Stimulated activated CD8-positive, alpha-beta memory T cell treated with anti-CD3 and anti-CD28 coated beads, Interleukin-4, amount 100 ng/mL, for 1 hour (primary cell): ENCODE measurements around the gene CDH13.

Experiments
- DNase-seq, 2 donors: peaks; one replicate each; pipeline ENCODE4 v3.0.0-alpha.2; 2020; ENCODE audit warnings: low read depth in 2 of 2, low spot score in 1 of 2

Gene CDH13

DNA sequence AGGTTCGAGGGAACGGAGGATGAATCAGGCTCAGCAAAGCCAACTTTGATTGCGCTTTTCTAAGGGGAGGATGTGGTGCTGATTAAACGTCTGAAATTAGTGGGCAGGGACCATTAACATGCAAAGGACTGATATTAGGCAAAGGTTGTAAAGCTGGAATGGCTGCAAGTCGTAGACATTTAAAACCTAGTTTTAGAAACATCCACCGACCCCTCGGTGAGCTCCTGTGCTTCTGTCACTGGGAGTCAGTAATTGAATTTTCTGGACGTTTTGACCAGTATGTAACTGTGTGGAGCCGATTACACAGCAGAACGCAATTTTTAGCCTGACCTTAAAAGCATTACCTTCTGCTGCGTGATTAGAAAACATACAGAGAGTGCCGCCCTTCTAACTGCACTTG lies 960.4 kb downstream of the CDH13 start:
- DNase-seq = no peak

DNA sequence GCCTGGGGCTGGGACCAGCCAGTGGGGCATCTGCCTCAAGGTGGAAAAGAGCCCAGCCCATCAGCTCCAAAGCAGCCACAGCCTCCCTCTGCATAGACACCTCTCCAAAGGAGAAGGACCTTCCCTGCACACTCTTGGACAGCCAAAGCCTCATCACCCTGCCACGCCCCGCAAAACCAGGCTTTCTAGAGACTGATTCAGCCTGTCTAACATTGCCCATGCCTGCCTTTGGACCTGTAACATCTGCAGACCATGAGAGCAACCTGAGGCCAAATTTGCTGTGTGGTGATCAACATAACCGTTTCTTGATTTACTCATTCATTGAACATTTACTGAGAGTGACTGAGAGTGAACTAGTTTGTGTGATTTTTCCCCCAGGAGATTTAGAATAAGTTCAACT lies 961.3 kb downstream of the CDH13 start:
- no peak for DNase-seq

DNA sequence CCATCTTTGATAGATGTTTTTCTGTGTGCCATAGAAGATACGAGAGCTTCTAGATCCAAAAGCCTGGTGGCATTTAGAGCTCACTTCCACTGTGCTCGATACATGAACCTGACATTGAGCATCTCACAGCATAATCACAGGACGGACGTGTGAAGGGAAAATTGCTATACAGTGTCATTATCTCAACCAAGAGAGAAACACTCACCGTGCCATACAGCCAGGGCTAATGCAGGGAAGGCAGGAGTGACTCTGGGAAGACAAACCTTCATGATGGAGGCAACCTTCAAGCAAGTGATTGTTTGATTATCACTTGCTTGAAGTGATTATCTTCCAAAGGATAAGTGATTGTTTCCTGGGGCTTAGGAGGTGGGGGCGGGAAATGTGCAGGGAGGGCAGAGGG lies 962.8 kb downstream of the CDH13 start:
- no peak for DNase-seq

DNA sequence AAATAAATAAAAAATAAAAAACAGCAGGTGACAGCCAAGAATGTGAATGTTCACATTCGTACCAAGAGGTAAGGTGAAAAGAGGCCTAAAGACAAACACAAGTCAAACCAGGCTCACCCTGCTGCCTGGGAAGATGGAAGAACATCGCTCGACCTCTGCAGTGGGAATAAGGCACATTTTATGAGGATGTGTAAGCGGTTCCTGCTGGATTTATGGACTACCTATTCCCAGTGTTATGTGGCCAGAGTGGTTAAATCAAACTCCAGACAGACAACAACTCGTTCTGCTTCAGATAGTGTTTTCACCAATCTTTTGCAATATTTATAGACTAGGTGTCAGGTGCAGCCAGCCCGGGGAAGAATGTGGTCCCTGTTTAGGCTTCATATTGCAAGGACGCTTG lies 966.0 kb downstream of the CDH13 start:
- DNase-seq = no peak

DNA sequence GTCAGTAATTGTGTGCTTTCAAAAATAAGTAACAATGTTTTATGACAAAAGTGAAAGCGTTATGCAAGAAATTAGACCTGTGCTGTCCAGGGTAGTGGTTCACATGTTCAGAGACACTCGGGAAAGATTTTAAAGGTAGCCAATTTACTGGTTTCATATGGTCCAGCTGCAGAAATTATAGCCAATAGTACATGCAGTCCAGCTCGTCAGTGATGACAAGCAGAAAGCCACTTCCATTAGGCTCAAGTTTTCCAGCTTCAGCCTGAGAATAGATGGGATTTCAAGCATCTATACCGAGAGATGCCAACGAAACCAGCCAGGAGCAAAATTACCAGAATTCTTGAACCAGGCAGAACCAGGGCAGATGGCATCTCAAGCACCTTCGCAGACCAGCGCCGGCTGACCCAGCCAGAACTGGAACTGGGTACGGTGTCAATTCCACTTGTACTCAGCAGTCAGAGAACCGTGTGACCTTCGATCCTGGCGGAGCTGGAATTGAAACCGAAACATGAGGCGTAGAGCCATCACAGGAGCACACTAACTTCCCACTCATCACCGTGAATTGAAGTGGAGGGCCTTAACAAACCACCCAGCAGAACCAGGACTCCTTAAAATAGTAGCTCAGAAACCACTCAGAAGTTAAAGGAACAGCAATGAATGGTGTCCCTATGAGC lies 973.2 kb downstream of the CDH13 start:
- DNase-seq = no peak

DNA sequence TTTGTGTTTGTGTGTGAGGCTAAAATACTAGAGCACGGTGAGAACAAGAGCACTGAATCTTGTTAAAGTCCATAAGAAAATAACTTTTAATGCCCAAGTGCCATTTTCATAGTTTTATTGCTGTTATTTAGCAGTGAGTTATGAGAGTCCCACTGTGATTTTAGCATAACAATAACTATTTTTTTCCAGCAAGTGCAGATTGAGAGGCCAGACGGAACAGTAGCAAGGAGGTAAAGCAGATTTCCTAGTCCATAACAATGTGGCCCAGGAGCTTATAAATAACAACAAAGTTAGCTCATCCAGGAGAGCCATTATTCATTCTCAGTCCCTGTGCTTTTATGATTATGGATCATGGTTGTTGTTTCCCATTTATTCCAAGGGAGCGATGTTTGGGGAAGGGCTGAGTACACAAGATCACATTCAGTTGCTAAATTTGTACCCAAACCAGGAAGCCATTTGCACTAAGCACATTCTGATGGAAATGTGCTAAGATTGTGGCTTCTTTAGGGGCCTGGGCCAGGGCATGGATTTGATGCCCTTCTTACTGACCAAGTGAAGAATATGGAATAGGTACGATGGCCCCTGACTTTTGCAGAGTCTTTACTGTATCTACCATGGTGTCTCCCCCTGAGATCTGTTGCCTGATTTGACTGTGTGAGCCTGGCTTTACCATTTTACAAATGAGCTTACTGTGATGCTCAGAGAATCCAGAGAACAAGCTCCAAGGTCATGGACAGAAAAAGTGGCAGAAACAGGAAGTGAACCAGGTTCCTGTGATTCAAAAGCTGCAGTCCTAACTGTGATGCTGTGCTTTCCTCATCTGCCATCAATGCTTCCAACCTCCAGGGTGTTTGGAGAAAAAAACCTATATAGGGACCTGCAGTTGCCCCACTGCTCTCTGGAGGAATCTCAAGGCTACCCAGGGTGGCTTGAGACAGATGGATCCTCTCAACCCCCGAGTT lies 976.3 kb downstream of the CDH13 start:
- DNase-seq = no peak

DNA sequence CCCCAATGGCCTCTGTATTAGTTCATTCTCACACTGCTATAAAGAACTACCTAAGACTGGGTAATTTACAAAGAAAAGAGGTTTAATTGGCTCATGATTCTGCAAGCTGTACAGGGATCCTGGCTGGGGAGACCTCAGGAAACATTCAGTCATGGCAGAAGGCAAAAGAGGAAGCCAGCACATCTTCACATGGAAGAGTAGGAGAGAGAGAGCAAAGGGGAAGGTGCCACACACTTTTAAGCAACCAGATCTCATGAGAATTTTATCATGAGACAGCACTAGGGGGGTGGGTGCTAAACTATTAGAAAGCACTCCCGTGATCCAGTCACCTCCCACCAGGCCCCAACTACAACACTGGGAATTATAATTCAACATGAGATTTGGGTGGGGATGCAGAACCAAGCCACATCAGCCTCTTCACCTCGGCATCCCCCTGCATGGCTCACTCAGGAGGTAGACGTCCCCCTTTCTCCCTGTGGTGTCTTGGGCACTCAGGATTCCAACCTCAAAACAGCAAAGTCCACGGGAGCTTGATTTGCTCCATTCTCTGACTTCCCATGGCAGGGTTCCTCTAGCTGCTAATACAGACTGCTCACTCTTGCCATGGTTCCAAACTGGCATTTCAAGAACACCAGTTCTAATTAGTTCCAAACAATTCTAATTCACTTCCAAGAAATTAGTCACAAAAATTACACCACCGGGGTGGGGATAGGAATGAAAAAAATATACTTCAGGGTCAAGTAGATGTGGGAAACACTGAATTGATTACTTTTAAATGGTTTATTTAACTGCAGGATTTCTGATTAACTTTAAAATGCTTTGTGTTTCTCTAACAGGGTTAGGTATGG lies 977.2 kb downstream of the CDH13 start:
- no peak for DNase-seq

DNA sequence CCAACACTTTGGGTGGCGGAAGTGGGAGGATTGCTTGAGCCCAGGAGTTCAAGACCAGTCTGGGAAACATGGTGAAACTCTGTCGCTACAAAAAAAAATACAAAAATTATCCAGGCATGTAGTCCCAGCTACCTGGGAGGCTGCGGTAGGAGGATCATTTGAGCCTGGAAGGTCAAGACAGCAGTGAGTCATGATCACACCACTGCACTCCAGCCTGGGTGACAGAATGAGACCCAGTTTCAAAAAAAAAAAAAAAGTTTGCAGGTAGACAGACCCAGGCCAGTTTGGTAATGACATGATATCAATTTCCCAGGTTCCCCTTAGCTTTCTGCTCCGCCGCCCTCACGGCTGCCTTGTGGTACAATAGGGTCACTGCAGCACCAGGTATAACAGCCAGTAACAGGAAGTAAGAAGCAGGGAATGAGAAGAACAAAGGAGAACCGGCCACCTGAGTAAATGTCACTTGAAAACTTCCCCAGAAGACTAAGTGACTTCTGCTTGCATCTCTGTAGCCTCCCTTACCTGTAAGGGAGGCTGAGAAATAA lies 979.8 kb downstream of the CDH13 start:
- no peak for DNase-seq

DNA sequence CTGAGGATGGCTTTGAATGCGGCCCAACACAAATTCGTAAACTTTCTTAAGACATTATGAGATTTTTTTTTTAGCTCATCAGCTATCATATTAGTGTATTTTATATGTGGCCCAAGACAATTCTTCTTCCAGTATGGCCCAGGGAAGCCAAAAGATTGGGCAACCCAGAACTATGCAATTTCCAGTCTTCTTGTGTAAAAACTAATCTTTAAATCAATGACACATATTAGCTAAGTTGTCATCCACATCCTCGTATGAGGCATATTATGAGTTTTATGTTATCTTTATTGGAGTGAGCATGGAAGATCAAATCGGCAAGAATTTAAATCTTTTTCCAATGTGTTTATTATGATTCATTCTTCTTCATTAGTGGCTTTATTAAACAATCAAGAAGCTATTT lies 982.4 kb downstream of the CDH13 start:
- no peak for DNase-seq

DNA sequence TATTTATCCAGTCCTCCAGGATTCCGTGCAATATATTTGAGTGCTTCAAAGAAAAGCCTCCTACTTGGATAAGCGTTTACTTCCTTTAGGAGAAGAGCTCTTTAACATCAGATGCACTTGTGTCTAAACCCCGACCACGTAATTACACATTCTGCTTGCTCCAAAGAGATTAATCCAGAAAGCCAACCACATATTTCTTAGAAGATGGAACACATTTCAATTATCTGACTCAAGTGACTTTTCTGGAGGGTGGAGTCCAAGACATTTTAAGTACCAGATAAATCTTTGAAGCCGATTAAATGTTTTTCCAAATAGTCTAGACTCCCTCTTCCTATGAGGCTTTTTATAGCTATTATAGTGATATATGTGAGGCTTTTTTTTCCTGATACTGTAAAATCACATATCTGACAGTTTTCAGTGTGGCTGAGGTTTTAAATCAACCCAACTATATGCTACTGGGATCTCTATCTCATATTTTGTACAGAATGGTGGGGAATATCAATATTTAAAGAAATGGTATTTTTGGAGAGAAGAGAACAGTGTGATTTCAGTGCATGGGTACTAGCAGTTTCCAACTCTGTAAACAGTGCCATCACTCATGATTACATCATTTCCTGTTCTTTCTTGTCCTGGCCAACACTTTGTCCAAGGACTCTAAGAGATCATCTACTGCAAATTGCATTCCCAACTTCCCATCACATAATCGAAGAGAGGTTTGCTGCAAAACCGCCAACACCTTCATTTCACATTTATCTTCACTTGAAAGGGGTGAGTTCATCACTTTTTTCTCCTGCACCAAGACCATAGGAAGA lies 988.6 kb downstream of the CDH13 start:
- DNase-seq = no peak

DNA sequence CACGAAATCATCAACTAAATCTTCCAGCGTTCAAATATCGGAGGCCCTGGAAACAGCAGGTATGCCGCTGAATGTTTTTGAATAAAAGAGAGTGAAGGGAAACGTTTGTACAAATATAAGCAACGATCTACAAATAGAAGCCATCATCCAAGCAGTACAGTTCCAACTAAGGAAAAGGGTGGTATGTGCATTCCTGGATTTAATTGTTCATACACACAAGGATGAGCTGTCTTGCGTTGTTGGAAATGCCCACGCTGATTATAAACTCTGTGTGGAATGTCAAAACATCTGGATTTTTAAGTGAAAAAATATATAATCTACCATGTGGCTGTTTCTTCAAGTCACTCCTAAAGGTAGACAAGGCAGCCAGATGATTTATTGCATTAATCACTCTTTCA lies 989.2 kb downstream of the CDH13 start:
- DNase-seq = no peak

DNA sequence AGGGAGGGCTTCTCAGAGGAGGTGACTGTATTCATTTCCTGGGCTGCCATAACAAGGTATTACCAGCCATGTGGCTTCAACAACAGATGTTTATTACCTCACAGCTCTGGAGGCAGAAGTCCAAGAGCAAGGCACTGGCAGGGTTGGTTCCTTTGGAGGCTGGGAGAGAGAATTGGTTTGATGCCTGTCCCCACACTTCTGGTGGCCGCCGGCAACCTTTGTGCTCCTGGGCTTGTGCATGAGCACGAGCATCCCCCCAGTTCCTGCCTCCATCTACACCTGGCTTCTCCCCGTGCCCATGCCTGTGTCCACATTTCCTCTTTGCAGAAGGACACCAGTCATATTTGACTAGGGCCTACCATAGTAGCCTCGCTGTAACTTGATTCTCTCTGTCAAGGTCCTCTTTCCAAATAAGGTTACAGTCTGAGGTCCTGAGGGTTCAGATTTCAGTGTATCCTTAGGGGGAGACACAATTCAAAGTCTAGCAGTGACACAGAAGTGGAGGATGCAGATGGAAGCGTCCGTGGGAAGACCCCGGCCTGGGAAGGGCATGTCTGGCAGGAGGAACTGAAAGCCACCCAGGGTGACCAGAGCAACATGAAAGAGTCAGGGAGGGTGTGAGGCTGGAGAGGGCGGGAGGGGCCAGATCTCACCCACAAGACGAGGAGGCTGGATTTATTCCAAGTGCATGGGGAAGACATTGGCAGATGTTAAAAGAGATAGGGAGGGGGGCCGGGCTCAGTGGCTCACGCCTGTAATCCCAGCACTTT lies 992.8 kb downstream of the CDH13 start:
- no peak for DNase-seq

DNA sequence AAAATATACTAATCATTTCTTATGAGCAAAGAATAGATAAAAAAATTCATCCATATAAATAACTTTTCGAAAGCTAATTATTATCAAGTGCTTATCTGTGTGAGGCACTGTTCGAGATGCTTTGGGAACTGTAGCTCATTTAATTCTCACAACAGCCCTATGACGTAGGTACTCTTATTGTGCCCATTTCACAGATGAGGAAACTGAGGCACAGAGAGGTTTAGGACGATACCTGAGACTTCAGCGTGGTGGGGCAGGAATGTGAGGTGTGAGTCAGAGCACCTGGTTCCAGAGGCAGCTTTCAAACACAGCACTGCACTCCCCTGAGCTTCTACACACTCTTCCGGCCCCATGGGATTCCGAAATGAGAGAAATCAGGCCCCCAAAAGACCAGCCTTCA lies 995.2 kb downstream of the CDH13 start:
- no peak for DNase-seq

DNA sequence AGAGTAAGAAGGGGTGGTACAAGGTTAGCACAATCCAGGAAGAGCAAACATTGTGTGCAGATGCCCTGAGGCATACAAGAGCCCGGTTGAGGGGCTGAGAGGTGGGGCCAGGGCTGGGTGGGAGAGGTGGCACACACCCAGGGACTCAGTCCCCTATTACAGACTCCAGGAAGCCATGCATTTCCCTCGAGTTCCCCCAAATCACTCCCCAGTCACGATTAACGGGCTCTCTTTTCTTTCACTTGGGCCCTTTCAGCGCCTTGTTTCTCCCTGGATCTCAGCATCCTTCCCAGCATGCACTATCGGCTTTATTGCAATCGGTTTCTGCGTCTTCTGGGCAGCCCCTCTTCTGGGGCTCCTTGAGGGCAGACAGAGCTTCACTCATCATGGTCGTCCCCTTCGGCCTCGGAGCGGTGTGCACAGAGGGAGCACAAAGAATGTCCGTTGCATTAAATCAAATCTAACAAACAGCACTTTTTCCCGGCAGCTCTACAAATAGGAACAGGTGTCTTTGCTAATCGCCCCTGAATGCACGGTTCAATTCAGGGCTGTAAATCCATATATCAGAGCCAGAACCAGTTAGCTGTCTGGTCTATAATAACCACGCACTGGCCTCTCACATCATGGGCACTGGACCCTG lies 996.4 kb downstream of the CDH13 start:
- no peak for DNase-seq

DNA sequence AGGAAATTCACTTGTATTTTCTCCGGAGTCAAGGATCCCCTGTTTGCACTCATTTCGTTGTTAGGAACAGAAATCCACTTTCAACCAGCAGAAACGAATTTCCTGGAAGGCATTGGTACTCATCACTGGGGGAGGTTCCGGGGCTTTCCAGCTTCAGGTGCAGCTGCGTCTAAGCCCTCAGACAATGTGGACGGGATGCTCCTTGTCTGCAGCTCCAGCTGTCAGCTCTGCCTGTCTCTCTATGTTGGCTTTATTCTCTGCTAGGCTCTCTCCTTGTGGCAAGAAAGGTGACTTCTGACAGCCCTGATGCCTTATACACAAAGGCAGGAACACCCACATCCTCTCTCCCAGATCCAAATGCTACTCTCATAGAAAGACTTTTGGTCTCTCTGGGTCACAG lies 997.1 kb downstream of the CDH13 start:
- no peak for DNase-seq

DNA sequence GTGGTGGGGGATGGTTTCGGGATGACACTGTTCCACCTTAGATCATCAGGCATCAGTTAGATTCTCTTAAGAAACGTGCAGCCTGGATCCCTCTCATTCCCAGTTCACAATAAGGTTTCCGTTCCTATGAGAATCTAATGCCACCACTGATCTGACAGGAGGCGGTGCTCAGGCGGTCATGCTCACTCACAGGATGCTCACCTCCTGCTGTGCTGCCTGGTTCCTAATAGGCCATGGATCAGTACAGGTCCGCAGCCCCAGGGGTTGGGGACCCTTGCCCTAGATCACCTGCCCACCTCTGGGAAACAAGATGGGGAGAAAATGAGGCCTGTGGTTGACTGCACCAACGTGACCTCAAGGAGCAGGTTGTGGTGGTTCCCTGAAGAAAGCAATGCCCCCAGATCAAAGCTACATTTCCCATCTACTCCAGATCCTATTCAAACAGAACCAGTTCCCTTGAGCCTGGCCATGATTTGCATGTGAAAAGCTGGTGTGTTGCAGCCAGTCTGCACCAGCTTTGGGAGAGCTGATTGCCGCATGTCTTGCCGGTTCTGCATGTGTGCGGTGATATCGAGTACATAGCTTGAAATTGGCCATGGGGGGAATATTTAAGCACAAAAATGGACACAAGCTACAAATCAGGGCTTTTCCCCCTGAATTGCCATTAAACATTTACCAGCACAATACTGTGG lies 997.8 kb downstream of the CDH13 start:
- DNase-seq = no peak

DNA sequence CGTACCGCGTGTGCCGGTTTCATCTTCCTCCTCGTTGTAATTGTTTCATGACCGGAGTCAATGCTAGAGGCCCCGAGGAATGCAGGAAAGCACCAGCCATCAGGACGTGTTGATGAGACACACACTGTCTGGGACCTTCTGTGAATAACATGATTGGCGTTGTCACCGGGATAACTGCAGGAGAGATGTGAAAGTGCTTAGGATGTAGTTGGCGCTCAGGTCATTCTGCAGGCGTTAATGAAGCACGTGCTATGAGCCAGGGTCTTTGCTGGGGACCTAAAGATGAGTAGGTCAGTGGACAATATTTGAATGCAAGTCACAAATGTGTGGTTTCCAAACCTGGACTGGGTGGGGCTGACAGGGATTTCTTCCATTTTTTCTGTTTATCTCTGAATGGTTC lies 999.4 kb downstream of the CDH13 start:
- DNase-seq = no peak

DNA sequence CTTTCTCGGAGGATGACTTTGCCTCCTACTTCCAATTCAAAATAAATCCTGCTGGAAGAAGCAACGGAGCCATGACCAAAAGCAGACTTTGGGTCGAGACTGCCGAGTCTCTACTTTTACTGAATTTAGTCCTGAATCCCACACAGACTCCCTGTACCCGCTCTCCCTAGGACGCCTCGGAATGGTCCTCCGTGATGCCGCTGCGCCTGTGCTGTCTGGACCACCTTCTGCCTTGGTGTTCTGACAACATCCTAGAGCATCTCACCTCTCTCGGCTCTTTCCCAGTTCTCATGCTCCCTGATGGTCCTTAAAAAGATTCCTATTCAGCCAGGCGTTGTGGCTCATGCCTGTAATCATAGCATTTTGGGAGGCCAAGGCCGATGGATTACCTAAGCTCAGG lies 999.9 kb downstream of the CDH13 start:
- DNase-seq = no peak

DNA sequence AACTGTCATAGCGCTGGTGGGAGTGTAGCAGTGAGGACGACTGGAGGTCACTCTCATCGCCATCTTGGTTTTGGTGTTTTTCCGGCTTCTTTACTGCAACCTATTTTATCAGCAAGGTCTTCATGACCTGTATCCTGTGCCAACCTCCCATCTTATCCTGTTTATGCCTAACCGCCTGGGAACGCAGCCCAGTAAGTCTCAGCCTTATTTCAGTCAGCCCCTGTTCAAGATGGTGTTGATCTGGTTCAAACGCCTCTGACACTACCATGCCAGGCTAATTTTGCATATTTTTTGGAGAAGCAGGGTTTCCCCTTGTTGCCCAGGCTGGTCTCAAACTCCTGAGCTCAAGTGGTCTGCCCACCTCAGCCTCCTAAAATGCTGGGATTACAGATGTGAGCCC lies 1001.2 kb downstream of the CDH13 start:
- DNase-seq = no peak
